Ascending aorta (tissue), 2 donors: ENCODE measurements around the gene BACE2. TPM values are rescaled to one million over a fixed set of nuclear protein-coding genes. Genes with fewer than 3 reads are reported as not detected.

Experiments used
- DNase-seq, 2 donors: peaks; one replicate each; pipeline ENCODE4 v3.0.0-alpha.2; 2019; ENCODE audit warnings: low spot score in 2 of 2
- H3K27ac ChIP-seq, 2 donors: fragments of 200-600 bp; sonication (generic); one replicate each; pipeline ENCODE4 v1.5.1; 2016 to 2017; ENCODE audit warnings: mild to moderate bottlenecking in 1 of 2
- H3K27me3 ChIP-seq: fragments of 200-600 bp; sonication (generic); one replicate; pipeline ENCODE4 v1.5.1; 2017
- H3K36me3 ChIP-seq, 2 donors: fragments of 200-600 bp; sonication (generic); one replicate each; pipeline ENCODE4 v1.5.1; 2016
- H3K4me1 ChIP-seq, 2 donors: fragments of 200-600 bp; sonication (generic); one replicate each; pipeline ENCODE4 v1.5.1; 2016 to 2017; ENCODE audit warnings: mild to moderate bottlenecking in 1 of 2
- H3K4me3 ChIP-seq, 2 donors: fragments of 200-600 bp; sonication (generic); one replicate each; pipeline ENCODE4 v1.5.1; 2016 to 2017; ENCODE audit warnings: mild to moderate bottlenecking in 1 of 2
- H3K9me3 ChIP-seq, 2 donors: fragments of 200-600 bp; sonication (generic); one replicate each; pipeline ENCODE4 v1.5.1; 2016
- CTCF ChIP-seq, 3 experiments: fragments of 200-600 bp in 2 of 3; fragments of 450-650 bp in 1 of 3; sonication (generic) in 2 of 3; IDR thresholded peaks; one replicate each; pipeline ENCODE4 v1.5.1; 2016 to 2019; ENCODE audit warnings: antibody characterized with exemption in 3 of 3, mild to moderate bottlenecking in 1 of 3, moderate library complexity in 1 of 3
- intact Hi-C: fragments of 100-400 bp; cut with DNase I; formaldehyde crosslinking; loops from one replicate; pipeline ENCODE4 v1.15.1; 2023
- total RNA-seq: library from RNA; depleted of rRNA; stranded (reverse); fragments of >200 nt; gene quantifications from one replicate; pipeline ENCODE4 v1.1.0, GENCODE V29; 2016

Gene BACE2
- total RNA-seq, 1 donor from 2014 or later = 151 TPM

- Histone ChIP-seq H3K27me3 (no peaks in the 10 kb centered on the region), H3K4me3 (no peak overlapping the region), H3K27ac (peak overlapping the region in 1 of 2 donors; percentile 68), H3K9me3 (no peaks in the 10 kb centered on the region), H3K4me1 (peaks cover 0 to 23% of the 10 kb centered on the region in 2 donors), H3K36me3 (no peaks in the 10 kb centered on the region)
- DNase-seq = no peak
- TF ChIP-seq CTCF (IDR thresholded peaks at IDR 0.05) = no peak
- intact Hi-C loops = loop anchor here (5.0 kb wide), 1 partner anchor 36 kb away; no protein-coding TSS in a partner anchor
Measured at GRCh38 chr21:41216486-41216885, 48.5 kb downstream of the BACE2 start.

DNA sequence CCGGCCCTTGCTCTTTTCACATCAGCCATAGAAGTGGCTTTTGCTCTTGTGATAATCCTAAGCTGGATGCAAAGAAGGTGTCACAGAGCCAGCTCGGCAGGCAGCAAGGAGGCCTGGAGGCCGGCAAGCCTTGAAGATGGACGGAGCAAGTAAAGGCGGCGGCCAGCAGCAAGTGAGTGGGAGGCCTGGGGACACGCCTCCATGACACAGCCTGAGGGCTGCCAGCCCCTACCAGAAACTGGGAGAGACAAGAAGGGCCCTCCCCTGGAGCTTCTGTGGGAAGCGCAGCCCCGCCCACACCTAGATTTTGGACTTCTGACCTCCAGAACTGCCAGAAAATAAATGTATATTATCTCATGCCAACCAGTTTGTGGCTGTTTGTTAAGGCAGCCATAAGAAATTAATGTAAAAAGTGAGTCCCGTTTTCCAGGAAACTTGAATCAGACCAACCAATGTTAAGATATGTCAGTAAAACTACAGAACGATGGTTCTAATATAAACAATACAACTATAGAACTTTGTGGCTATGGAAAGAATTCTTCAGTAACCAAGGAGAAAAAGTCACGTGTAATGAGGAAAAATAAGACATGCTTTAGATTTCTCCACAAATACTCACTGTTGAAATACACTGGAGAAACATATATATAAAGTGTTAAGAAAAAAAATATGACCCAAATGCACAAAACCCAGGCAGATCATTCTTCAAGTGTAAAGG lies 49.9 kb downstream of the BACE2 start:
- Histone ChIP-seq H3K4me3 (no peak overlapping the region), H3K4me1 (peaks cover 0 to 20% of the 10 kb centered on the region in 2 donors), H3K27ac (peak overlapping the region; percentile 33 to 68), H3K9me3 (no peaks in the 10 kb centered on the region), H3K27me3 (no peaks in the 10 kb centered on the region), H3K36me3 (no peaks in the 10 kb centered on the region)
- intact Hi-C loops = loop anchor here (5.0 kb wide), 1 partner anchor 34 kb away; no protein-coding TSS in a partner anchor
- peak in 1 of 2 donors; percentile 82 for DNase-seq
- TF ChIP-seq CTCF (IDR thresholded peaks at IDR 0.05) = no peak

DNA sequence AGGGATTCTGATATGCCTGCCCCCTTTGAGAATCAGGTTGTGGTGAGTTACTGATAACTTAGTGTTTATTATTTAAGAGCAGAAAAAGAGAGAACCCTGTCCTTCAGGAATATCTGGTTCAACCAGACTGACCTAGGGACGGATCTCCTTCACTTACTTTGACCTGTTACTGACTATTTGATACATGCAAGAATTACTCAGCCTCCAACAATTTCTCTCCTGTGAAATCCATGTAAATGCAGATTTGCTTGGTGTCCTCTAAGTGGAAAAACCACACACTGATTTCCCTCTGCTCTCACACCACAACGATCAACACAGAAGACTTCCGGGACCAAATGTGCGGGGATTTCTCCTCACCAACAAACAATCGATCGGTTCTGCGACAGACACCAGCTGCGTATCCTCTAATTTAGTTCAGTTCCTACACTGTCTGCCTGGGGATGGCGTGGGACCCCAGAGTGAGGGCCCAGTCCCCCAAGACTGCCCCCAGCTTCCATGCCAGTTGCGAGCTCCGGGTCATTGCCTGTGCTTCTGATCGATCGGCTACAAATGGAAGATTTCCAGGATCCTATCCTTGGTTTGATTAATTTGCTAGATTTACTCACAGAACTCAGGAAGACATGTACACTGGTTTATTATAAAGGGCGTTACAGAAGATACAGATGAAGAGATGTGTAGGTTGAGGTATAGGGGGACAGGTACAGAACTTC lies 51.7 kb downstream of the BACE2 start:
- Histone ChIP-seq H3K4me1 (peaks cover 0 to 20% of the 10 kb centered on the region in 2 donors), H3K4me3 (no peak overlapping the region), H3K27me3 (no peaks in the 10 kb centered on the region), H3K9me3 (no peaks in the 10 kb centered on the region), H3K27ac (peak overlapping the region in 1 of 2 donors; percentile 7), H3K36me3 (no peaks in the 10 kb centered on the region)
- DNase-seq = no peak
- intact Hi-C loops = loop anchor here (5.0 kb wide), 1 partner anchor 33 kb away; no protein-coding TSS in a partner anchor
- TF ChIP-seq CTCF (IDR thresholded peaks at IDR 0.05) = no peak

GRCh38 chr21:41220208-41220733 lies 52.3 kb downstream of the BACE2 start:
- Histone ChIP-seq H3K9me3 (no peaks in the 10 kb centered on the region), H3K4me1 (peaks cover 0 to 20% of the 10 kb centered on the region in 2 donors), H3K36me3 (no peaks in the 10 kb centered on the region), H3K4me3 (no peak overlapping the region), H3K27ac (peak overlapping the region in 1 of 2 donors; percentile 7), H3K27me3 (no peaks in the 10 kb centered on the region)
- no peak for DNase-seq
- no peak for TF ChIP-seq CTCF (IDR thresholded peaks at IDR 0.05)
- intact Hi-C loops = no loop called here

- intact Hi-C loops = no loop called here
- H3K9me3 ChIP-seq = no peaks in the 10 kb centered on the region
- DNase-seq = no peak
- no peaks in the 10 kb centered on the region for H3K27me3 ChIP-seq
- no peak overlapping the region for H3K27ac ChIP-seq
- peaks cover 0 to 12% of the 10 kb centered on the region in 2 donors for H3K4me1 ChIP-seq
- H3K36me3 ChIP-seq = peaks cover 8 to 11% of the 10 kb centered on the region in 2 donors
- no peak overlapping the region for H3K4me3 ChIP-seq
- TF ChIP-seq CTCF (IDR thresholded peaks at IDR 0.05) = no peak
Measured at GRCh38 chr21:41222247-41223068, 54.5 kb downstream of the BACE2 start.
